PFSK-1 (cell line): ENCODE data around the gene RANBP3.

ENCODE experiments used
- POLR2AphosphoS5 ChIP-seq: IDR thresholded peaks from 2 replicates; pipeline ENCODE4 v1.6.1; 2012; ENCODE audit warnings: low read depth, mild to moderate bottlenecking, control low read depth, low read length, moderate library complexity
- REST ChIP-seq, 2 experiments: IDR thresholded peaks; 2 replicates each; pipeline versions ENCODE4 v1.6.1 to v1.8.0; 2011 to 2012; ENCODE audit warnings: low read depth in 2 of 2, low read length in 2 of 2, control low read depth in 1 of 2, inconsistent platforms in 1 of 2, mild to moderate bottlenecking in 1 of 2, moderate library complexity in 1 of 2; ENCODE audit not compliant: insufficient read depth in 1 of 2

- TF ChIP-seq REST (IDR thresholded peaks at IDR 0.05; ENCODE audit: insufficient read depth in 1 of 2, low read depth in 2 of 2, low read length in 2 of 2) (no peak), POLR2AphosphoS5 (no peak)
Measured at GRCh38 chr19:5947435-5947834, 30.5 kb downstream of the RANBP3 start.
